ENCODE measurements around the gene SAMSN1. TPM values are rescaled to one million over a fixed set of nuclear protein-coding genes. Genes with fewer than 3 reads are reported as not detected.

The SAMSN1 gene
- total RNA-seq, 1 experiment from 2014 or later, result 2.8 TPM

DNA sequence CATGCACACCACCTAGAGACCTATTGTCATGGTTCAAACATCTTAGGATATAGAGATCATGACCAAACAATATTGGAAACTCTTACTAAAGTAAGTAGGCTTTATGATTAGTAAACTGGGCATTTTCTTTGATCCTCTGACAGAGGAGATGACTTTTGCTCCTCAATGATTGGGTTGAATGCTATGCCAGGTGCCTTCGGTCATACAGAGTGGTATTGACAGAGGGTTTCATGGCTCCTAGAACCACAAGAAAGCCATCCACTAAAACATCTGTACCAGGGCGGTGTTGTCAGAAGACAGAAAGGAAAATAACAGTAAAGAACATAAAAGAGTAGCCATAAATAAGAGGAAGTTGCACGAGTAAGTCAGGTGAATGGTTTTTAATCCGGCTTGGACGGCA is 20.8 kb upstream of the SAMSN1 start:
- WGBS (ENCODE audit: extremely low coverage, insufficient read length, low lambda C conversion rate), result no CpG with 5 or more reads among the region's 5 CpGs
- Histone ChIP-seq H3K14ac (ENCODE audit: insufficient read depth, low read length) (no peak overlapping the region), H2BK120ac (ENCODE audit: low read depth, low read length, poor library complexity, severe bottlenecking) (no peak overlapping the region), H3K27ac (ENCODE audit: insufficient read length, low read depth, low read length) (no peak overlapping the region), H4K5ac (ENCODE audit: insufficient read length, low read depth, low read length) (no peak overlapping the region), H3K9ac (ENCODE audit: extremely low read depth, insufficient read length, low read length) (no peak overlapping the region), H4K8ac (replicated peaks; ENCODE audit: insufficient read length, low read depth, low read length) (no peak overlapping the region), H2AK5ac (ENCODE audit: insufficient read length, low read length) (no peak overlapping the region), H3K4me1 (ENCODE audit: insufficient read depth, low read length) (no peaks in the 10 kb centered on the region), H2BK15ac (ENCODE audit: low read depth, low read length) (no peak overlapping the region), H3K79me1 (ENCODE audit: insufficient read depth, low read depth, low read length, poor library complexity, severe bottlenecking) (no peaks in the 10 kb centered on the region), H3K4ac (ENCODE audit: low read depth, low read length) (no peak overlapping the region), H3K23ac (ENCODE audit: insufficient read length, low read depth, low read length) (no peak overlapping the region), H2BK20ac (ENCODE audit: low read depth, low read length, poor library complexity, severe bottlenecking) (no peak overlapping the region), H3K27me3 (ENCODE audit: insufficient read depth, low read length) (no peaks in the 10 kb centered on the region), H3K56ac (ENCODE audit: insufficient read length, low read depth, low read length) (no peak overlapping the region), H2AFZ (ENCODE audit: low read length) (no peak overlapping the region), H3K4me2 (ENCODE audit: insufficient read depth, insufficient read length, low read length) (no peak overlapping the region), H3K9me3 (ENCODE audit: control insufficient read depth, low read depth, low read length) (no peaks in the 10 kb centered on the region), H3K18ac (ENCODE audit: insufficient read length, low read depth, low read length) (no peak overlapping the region), H3T11ph (ENCODE audit: low read length) (no peak overlapping the region), H2BK5ac (ENCODE audit: insufficient read length, low read length) (no peak overlapping the region), H3K23me2 (ENCODE audit: insufficient read length, low read depth, low read length, poor library complexity, severe bottlenecking) (no peaks in the 10 kb centered on the region), H2BK12ac (ENCODE audit: insufficient read length, low read depth, low read length) (no peak overlapping the region), H4K20me1 (ENCODE audit: control insufficient read depth, insufficient read depth, insufficient read length) (no peaks in the 10 kb centered on the region), H3K79me2 (ENCODE audit: insufficient read depth, low read length) (no peaks in the 10 kb centered on the region; the same call in 1 of the 2 replicates), H4K91ac (ENCODE audit: insufficient read length, low read depth, low read length) (no peak overlapping the region)
- TF ChIP-seq, protein P1, sequence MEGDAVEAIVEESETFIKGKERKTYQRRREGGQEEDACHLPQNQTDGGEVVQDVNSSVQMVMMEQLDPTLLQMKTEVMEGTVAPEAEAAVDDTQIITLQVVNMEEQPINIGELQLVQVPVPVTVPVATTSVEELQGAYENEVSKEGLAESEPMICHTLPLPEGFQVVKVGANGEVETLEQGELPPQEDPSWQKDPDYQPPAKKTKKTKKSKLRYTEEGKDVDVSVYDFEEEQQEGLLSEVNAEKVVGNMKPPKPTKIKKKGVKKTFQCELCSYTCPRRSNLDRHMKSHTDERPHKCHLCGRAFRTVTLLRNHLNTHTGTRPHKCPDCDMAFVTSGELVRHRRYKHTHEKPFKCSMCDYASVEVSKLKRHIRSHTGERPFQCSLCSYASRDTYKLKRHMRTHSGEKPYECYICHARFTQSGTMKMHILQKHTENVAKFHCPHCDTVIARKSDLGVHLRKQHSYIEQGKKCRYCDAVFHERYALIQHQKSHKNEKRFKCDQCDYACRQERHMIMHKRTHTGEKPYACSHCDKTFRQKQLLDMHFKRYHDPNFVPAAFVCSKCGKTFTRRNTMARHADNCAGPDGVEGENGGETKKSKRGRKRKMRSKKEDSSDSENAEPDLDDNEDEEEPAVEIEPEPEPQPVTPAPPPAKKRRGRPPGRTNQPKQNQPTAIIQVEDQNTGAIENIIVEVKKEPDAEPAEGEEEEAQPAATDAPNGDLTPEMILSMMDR (conservative IDR thresholded peaks at IDR 0.05), result no peak
- Mint-ChIP-seq H3K36me3 (ENCODE audit: insufficient read depth in 1 of 3, low read depth in 3 of 3) (peaks cover under 1 to 3% (median 1%) of the 10 kb centered on the region in 3 experiments; a peak in 3 of 7 replicates), H3K27me3 (ENCODE audit: low read depth) (no peaks in the 10 kb centered on the region), H3K4me3 (no peak overlapping the region), H3K9me3 (peaks cover 0 to 4% of the 10 kb centered on the region in 2 experiments; a peak in 3 of 5 replicates), H3K4me1 (peaks cover 0 to 7% of the 10 kb centered on the region in 2 experiments; a peak in 2 of 4 replicates), H3K27ac (no peak overlapping the region)
- no peak for DNase-seq

Data from H9 (cell line).